Subcutaneous adipose tissue (tissue), 4 donors: ENCODE data around the gene MED29. TPM values are rescaled to one million over a fixed set of nuclear protein-coding genes. Genes with fewer than 3 reads are reported as not detected.

ENCODE experiments used
- total RNA-seq, 4 donors: library from RNA; depleted of rRNA; stranded (reverse); fragments of >200 nt; gene quantifications; one replicate each; pipeline ENCODE4 v1.1.0, GENCODE V29; 2016
- TF ChIP-seq, protein P1 (sequence below): fragments of 450-650 bp; IDR thresholded peaks from one replicate; pipeline ENCODE4 v1.5.1; 2016; ENCODE audit warnings: low read depth, mild to moderate bottlenecking, control low read depth, antibody characterized with exemption, moderate library complexity

Gene MED29, protein sequence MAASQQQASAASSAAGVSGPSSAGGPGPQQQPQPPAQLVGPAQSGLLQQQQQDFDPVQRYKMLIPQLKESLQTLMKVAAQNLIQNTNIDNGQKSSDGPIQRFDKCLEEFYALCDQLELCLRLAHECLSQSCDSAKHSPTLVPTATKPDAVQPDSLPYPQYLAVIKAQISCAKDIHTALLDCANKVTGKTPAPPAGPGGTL
- 10 to 100 TPM; 23.1 to 28.9 (median 26.4) TPM for total RNA-seq

DNA sequence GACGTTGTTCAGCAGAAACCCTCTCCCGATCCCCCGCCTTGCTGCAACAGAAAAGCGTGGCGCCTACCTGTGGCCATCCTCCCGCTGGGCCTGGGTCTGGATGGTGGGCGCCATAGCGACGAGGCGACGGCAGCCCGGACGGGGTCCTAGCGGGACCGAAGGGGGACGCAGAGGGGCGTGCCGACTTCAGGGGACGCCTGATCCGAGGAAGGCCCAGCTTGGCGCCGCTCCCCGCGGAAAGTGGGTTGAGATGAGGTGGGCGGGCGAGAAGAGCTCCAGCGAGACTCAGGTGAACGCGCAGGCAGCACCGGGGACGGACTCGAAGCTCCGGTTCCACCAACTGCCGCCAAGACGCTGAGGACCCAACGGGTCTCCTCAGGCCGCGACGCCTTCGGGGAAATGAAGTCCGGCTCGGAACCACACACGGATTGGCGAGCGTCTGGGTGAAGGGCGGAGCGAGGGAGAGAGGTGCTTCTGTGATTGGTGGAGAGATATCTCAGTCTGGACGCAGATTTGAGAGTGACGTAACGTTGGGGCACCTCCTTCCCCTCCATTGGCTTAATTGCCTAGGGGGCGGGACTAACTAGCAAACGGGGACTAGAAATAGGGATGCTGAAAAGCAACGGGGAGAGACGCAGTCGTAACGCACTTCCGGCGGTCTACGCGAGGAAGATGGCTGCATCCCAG is at the start of gene MED29, which contains the start of gene PAF1:
MED29 (plus strand) TSS at position 628 of the 687 bp plus-strand sequence; CDS start at position 673, 45 bp downstream.
PAF1 (minus strand) TSS at position 356 of the 687 bp plus-strand sequence; CDS start at position 114, 242 bp downstream.
- TF ChIP-seq, protein P1, sequence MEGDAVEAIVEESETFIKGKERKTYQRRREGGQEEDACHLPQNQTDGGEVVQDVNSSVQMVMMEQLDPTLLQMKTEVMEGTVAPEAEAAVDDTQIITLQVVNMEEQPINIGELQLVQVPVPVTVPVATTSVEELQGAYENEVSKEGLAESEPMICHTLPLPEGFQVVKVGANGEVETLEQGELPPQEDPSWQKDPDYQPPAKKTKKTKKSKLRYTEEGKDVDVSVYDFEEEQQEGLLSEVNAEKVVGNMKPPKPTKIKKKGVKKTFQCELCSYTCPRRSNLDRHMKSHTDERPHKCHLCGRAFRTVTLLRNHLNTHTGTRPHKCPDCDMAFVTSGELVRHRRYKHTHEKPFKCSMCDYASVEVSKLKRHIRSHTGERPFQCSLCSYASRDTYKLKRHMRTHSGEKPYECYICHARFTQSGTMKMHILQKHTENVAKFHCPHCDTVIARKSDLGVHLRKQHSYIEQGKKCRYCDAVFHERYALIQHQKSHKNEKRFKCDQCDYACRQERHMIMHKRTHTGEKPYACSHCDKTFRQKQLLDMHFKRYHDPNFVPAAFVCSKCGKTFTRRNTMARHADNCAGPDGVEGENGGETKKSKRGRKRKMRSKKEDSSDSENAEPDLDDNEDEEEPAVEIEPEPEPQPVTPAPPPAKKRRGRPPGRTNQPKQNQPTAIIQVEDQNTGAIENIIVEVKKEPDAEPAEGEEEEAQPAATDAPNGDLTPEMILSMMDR, result no peak

DNA sequence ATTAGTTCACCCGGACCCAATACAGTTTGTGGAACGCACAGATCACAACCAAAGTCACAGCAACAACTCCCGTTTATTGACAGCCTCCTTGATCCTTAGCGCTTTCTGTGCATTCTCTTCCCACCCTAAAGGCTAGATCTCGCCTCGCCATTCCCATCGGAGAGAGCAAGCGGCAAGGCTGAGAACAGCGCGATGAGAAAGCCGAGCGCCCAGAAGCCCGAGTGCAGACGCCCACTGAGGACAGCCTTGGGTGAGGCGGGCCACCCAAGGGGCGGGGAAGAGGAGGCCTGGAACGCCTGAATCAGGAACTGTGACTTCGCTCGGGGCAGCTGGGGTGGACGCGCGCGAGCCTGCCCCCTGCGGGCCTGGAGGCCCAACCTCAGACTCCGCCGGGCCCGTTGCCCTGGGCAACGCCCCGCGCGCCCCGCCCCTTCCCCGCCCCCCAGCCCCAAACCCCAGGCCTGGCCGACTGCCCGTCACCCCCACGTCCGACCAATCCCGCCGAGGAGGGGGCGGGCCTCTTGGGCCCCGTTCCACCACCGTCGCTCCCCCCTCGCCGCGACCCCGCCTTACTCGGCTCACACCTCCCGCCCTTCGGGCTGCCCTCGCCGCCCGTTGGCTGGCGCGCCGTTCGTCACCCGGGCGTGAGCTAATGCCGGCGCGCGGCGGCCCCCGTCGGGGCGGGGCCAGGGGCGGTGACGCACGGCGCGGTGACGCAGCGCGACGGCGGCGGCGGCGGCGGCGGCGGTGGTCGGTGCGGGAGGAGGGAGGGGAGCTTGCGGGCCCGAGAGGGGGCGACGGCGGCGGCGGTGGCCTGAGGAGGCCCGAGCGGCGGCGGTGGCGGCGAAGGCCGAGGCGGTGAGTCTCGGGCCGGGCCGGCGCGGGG is 49.2 kb upstream of the MED29 start, which contains the start of gene SAMD4B:
SAMD4B (plus strand) TSS at position 703 of the 886 bp plus-strand sequence. CDS start 14,473 bp downstream, outside the sequence.
- TF ChIP-seq, protein P1, result no peak

DNA sequence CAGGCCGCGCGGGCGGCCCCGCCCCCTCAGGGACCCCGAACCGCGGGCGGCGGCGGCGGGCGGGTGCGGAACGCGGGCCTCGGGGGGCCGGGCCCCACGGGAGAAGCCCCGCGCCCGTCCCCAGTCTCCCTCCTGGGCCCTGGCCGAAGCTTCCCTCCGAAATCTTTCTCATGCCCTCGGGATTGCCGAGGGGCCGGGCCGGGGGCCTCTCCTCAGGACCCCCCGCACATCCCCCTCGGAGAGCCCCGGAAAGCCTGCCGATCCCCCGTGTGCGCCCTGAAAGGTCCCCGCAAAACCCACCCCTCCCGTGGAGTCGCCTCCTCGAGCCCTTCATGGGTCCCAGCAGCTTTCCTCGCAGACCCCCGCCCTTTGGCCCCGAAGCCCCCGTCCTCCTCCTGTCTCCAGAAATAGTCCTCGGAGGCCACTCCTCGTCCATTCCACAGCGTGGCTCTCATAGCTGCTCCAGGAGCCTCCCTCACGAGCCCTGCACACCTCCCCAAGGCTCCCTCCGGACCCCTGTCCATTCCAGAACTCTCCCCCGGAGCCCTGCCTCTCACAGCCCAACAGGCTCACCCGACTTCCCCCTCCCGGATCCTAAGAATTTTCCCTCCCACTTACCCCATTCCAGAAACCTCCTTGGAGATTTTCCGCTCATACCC is 48.4 kb upstream of the MED29 start:
- TF ChIP-seq, protein P1, result no peak

DNA sequence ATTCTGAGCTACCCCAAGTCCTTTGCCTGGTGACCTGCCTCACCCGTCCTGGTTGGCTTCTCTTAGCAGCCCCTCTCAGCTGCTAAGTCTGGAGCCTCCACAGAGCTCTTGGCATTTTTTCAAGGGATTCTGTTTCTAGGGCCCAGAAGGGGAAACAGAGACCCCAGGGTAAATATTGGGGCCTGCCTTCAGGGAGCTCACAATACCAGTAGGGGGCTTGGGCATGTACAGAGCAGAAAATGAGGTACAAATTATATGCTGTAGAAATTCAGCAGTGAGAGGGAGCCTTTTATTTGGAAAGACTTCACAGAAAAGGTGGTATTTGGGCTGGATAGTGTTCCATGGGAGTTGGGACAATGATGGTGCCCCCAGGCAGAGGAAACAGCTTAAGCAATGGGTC is 45.2 kb upstream of the MED29 start:
- TF ChIP-seq, protein P1, result no peak

DNA sequence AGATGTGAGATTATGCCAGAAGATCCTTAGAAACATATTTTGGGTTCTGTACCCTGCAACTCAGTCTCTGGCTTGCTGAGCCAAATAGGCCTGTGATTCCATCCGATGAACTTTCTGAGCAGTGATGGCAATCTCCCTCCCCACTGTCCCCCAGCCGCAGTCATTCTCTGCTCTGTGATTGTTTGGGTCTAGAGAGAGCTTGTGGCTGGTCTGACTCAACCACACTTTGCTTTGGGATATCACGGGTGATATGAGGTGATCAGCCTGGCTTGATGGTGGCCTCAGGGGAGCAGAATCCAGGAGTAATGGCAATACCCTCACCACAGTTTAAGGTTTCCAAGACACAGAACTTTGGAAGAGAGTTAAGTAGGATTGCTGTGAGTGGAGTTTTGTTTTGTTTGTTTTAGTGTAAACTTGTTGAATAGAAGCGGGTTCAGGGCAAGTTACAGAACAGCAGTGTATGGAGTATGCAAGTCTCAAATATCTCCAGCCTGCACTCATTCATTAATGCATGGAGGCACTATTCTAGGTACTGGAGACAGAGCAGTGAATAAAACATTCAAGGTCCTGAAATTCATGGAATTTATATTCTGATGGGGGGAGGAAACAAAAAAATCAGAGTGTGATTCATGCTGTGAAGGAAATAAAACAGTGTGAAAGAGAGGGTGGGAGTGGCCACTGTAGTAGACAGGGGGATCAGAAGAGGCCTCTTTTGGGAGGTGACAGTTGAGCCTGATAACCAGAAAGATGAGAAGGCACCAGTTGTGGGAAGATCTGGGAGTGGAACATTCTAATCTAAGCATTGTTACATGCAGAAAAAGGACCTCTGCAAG is 43.6 kb upstream of the MED29 start:
- TF ChIP-seq, protein P1, result no peak

DNA sequence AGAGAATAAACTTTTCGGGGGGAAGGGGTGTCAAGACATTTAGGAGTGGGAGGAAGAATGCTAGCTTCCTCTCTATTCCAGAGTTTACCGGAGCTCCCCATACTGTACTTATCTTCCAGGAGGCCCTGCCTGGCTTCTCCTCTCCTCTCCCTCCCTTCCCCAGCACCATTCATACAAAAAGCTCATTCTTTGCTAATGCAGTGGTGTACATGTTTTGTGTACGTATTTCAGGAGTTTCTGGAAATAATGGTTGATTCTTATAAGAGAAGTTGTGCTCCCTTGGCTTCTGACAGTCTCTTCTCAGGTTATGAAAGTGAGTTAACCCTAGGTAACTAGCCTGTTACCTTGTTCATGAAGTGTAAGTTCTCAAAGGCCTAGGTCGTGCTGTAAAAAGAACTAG is 41.9 kb upstream of the MED29 start:
- TF ChIP-seq, protein P1, result no peak
